Measurements from ENCODE around the gene EPB41L2. TPM values are rescaled to one million over a fixed set of nuclear protein-coding genes. Genes with fewer than 3 reads are reported as not detected.

The EPB41L2 gene
- total RNA-seq, 1 donor from 2014 or later = 61.6 TPM

GRCh38 chr6:131042664-131043063, 20.4 kb downstream of the EPB41L2 start:
- TF ChIP-seq CTCF (IDR thresholded peaks at IDR 0.05; ENCODE audit: unreplicated experiment) = no peak
- Mint-ChIP-seq H3K4me1 (ENCODE audit: low read depth) (peaks cover 17% of the 10 kb centered on the region), H3K36me3 (ENCODE audit: insufficient read depth) (no peaks in the 10 kb centered on the region), H3K4me3 (ENCODE audit: low read depth) (no peak overlapping the region), H3K27me3 (no peaks in the 10 kb centered on the region), H3K9me3 (ENCODE audit: low read depth) (peaks cover 5% of the 10 kb centered on the region), H3K27ac (no peak overlapping the region)
- DNase-seq (ENCODE audit: low spot score, unreplicated experiment) = no peak

GRCh38 chr6:131041814-131042213, 21.2 kb downstream of the EPB41L2 start:
- no peak for TF ChIP-seq CTCF (IDR thresholded peaks at IDR 0.05; ENCODE audit: unreplicated experiment)
- Mint-ChIP-seq H3K36me3 (ENCODE audit: insufficient read depth) (no peaks in the 10 kb centered on the region), H3K27ac (no peak overlapping the region), H3K4me1 (ENCODE audit: low read depth) (peaks cover 17% of the 10 kb centered on the region), H3K4me3 (ENCODE audit: low read depth) (no peak overlapping the region), H3K9me3 (ENCODE audit: low read depth) (peaks cover 5% of the 10 kb centered on the region), H3K27me3 (no peaks in the 10 kb centered on the region)
- no peak for DNase-seq (ENCODE audit: low spot score, unreplicated experiment)

GRCh38 chr6:131040866-131041265, 22.2 kb downstream of the EPB41L2 start:
- Mint-ChIP-seq H3K27me3 (no peaks in the 10 kb centered on the region), H3K4me3 (ENCODE audit: low read depth) (no peak overlapping the region), H3K9me3 (ENCODE audit: low read depth) (peaks cover 5% of the 10 kb centered on the region), H3K4me1 (ENCODE audit: low read depth) (peaks cover 18% of the 10 kb centered on the region), H3K36me3 (ENCODE audit: insufficient read depth) (no peaks in the 10 kb centered on the region), H3K27ac (no peak overlapping the region)
- no peak for DNase-seq (ENCODE audit: low spot score, unreplicated experiment)
- no peak for TF ChIP-seq CTCF (IDR thresholded peaks at IDR 0.05; ENCODE audit: unreplicated experiment)

- H3K36me3 Mint-ChIP-seq (ENCODE audit: insufficient read depth) = no peaks in the 10 kb centered on the region
- no peak overlapping the region for H3K4me3 Mint-ChIP-seq (ENCODE audit: low read depth)
- H3K27me3 Mint-ChIP-seq = no peaks in the 10 kb centered on the region
- H3K4me1 Mint-ChIP-seq (ENCODE audit: low read depth) = peaks cover 30% of the 10 kb centered on the region
- DNase-seq (ENCODE audit: low spot score, unreplicated experiment) = no peak
- no peak for TF ChIP-seq CTCF (IDR thresholded peaks at IDR 0.05; ENCODE audit: unreplicated experiment)
- peaks cover 5% of the 10 kb centered on the region for H3K9me3 Mint-ChIP-seq (ENCODE audit: low read depth)
- H3K27ac Mint-ChIP-seq = peak overlapping the region; percentile 31
These were observed 23.7 kb downstream of the EPB41L2 start for GRCh38 chr6:131039345-131039680.

GRCh38 chr6:131038597-131039344, 24.3 kb downstream of the EPB41L2 start:
- peak overlapping the region; percentile 31 for H3K27ac Mint-ChIP-seq
- no peak for DNase-seq (ENCODE audit: low spot score, unreplicated experiment)
- no peak overlapping the region for H3K4me3 Mint-ChIP-seq (ENCODE audit: low read depth)
- no peaks in the 10 kb centered on the region for H3K36me3 Mint-ChIP-seq (ENCODE audit: insufficient read depth)
- H3K9me3 Mint-ChIP-seq (ENCODE audit: low read depth) = peaks cover 5% of the 10 kb centered on the region
- H3K27me3 Mint-ChIP-seq = no peaks in the 10 kb centered on the region
- TF ChIP-seq CTCF (IDR thresholded peaks at IDR 0.05; ENCODE audit: unreplicated experiment) = no peak
- peaks cover 30% of the 10 kb centered on the region for H3K4me1 Mint-ChIP-seq (ENCODE audit: low read depth)

All from progenitor cell of endocrine pancreas (in vitro differentiated cells).